ENCODE measurements around the gene RRAGC.

GRCh38 chr1:38814984-38815464, 44.5 kb downstream of the RRAGC start:
- TF ChIP-seq POLR2A (IDR thresholded peaks at IDR 0.05) (no peak), CTCF (IDR thresholded peaks at IDR 0.05) (no peak)
